GM10847 (cell line): Measurements from ENCODE around the gene MICAL3.

ENCODE experiments used
- POLR2A ChIP-seq: IDR thresholded peaks from 2 replicates; pipeline ENCODE4 v1.6.1; 2011; ENCODE audit not compliant: insufficient read length; ENCODE audit errors: extremely low read depth

Gene MICAL3

DNA sequence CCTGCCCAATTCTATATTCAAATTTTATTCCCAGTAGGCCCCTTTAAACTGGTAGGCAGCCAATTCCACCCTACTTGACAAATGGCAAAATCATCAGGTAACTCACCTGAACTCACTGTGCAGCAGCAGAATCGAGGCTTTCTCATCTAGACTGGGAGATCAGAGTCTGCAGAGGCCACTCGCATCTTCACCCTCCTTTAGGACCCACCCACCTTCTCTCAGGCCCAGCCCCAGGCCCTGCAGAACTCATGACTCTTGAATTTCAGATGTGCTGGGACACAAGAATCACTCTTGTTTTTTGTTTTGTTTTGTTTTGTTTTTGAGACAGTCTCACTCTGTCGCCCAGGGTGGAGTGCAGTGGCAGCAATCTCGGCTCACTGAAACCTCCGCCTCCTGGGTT is 38.8 kb downstream of the MICAL3 start:
- TF ChIP-seq POLR2A = no peak

- no peak for TF ChIP-seq POLR2A
Observed at GRCh38 chr22:17984114-17984513, 40.2 kb downstream of the MICAL3 start.

DNA sequence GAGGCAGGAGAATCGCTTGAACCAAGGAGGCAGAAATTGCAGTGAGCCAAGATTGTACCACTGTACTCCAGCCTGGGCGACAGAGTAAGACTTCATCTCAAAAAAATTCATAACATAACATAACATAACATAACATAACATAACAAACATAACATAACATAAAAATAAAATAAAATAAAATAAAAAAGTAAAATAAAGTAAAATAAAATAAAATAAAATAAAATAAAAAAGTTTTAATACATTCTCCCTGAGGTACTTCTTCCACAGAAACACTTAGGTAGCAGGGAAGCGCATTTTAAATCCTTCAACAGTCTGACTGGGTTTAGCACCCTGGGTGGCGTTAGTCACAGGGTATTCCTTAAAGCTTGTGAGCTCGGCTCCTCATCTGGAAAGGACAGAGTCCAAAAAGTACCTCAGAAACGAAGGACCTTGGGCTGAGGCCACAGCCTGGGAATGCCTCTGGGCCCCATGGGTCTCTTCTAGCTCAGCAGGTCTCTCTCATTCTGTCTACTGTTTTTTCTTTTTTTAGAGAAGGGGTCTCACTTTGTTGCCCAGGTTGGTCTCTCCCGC is 41.7 kb downstream of the MICAL3 start:
- no peak for TF ChIP-seq POLR2A

- TF ChIP-seq POLR2A = no peak
Observed at GRCh38 chr22:17981497-17981896, 42.9 kb downstream of the MICAL3 start.

DNA sequence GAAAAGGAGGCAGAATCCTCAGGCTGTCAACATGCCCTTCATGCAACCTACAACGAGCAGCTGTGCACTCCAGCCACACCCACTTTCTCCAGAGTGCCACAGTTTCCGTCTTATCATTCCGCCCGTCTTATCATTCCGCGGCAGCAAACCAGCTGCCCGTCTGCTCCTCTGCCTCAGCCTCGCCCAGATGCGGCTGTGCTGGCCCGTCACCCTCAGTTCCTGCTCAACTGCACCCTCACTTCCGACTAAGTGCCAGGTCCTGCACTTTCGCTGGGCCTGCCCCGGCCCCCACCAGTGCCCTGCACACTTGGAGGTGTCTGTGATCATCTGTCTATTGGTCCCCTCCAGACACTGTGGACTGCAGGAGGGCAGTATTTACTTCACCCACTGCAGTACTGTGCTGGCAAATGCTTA is 43.7 kb downstream of the MICAL3 start:
- no peak for TF ChIP-seq POLR2A

DNA sequence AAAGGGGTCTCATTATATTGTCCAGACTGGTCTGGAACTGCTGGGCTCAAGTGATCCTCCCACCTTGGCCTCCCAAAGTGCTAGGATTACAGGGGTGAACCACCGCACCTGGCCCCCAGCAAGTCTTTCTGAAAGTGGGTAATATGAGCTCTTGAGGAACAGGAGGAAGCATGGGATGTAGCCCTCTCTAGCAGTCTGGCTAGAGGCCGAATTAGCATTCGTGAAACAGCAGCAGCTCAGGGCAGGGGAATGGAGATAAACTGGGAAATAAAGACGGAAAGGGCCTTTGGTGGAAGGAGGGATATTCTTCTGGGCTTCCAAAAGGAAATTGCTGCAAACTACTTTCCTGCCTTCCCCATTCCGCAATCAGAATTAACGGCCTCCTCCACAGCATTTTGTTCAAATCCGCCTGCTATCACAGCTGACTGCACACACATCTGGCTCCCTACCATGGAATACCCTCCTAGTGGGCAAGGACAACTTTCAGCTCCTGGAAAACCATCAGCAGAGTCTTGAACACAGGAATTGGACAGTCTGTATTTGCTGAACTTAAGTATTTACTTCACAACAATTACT is 44.3 kb downstream of the MICAL3 start:
- TF ChIP-seq POLR2A = no peak

GRCh38 chr22:17978027-17978426 is 46.3 kb downstream of the MICAL3 start:
- TF ChIP-seq POLR2A = no peak

- TF ChIP-seq POLR2A = no peak
Observed at GRCh38 chr22:17977371-17977770, 47.0 kb downstream of the MICAL3 start.

GRCh38 chr22:17976121-17976520 is 48.2 kb downstream of the MICAL3 start:
- TF ChIP-seq POLR2A = no peak

DNA sequence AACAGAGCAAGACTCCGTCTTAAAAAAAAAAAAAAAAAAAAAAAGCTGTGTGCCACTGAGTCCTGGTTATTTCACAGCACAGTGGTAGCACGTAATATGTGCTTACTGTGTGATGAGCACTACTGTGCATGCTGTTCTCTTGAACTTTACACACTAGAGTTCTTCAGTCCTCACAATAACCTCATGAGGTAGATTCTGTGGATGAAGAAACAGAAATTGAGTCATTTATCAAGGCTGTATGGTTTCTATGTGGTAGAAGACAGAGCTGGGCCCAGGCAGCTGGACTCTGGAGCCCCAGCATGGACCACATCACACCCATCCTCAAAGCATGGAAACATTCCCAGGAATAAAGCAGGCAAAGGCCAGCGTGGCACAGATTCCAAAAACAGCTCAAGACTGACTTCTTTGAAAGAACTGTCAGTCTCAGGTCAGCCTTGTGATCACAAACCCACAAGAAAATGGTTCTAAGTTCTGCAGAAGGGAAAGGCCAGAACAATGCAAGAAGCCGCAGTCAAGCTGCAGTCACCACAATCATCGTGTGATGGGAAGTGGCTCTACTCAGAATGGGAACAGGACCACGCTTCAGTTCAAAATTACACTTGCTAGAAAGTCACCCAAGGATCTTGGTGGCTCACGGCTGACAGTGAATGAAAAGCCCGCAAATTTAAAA is 49.5 kb downstream of the MICAL3 start:
- TF ChIP-seq POLR2A = no peak

- no peak for TF ChIP-seq POLR2A
Observed at GRCh38 chr22:17974087-17974486, 50.3 kb downstream of the MICAL3 start.

GRCh38 chr22:17973217-17973616 is 51.1 kb downstream of the MICAL3 start:
- no peak for TF ChIP-seq POLR2A

DNA sequence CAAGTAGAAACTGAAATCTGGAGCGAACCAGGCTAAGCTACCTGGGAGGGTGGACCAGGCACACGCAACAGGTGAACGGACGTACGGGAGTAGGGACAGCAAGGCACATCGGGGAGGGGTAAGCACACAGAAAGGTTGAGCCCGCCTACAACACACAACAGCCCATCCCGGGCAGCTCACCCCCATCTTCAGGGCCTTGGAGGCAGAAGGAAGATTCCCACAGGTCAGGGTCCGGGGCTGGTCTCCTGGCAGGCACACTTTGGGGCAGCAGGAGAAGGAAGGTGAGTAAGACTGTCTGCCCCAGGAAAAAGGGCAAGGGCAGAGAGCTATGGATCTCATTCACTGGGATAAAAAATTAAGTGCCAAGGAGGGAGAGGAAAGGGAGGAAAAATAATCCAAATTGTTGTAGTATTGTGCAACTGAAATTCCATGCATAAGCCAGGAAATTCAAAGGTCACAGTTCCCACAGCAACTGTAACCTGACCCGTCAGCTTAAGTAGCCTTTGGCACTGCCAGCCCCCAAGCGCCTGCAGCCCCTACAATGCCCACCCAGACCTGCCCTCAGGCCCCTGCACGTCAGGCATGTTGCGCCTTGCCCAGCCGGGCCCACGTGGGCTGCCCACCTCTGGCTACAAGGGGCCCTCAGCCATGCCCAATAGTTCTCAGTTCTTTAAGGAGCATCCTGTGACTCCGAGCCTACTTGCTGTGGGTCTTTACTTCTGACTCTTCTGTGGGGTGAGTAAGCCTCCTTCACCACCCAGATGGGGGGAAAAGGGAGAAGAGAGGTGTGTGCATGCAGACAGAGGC is 51.8 kb downstream of the MICAL3 start:
- no peak for TF ChIP-seq POLR2A

GRCh38 chr22:17971711-17972110 is 52.6 kb downstream of the MICAL3 start:
- no peak for TF ChIP-seq POLR2A

DNA sequence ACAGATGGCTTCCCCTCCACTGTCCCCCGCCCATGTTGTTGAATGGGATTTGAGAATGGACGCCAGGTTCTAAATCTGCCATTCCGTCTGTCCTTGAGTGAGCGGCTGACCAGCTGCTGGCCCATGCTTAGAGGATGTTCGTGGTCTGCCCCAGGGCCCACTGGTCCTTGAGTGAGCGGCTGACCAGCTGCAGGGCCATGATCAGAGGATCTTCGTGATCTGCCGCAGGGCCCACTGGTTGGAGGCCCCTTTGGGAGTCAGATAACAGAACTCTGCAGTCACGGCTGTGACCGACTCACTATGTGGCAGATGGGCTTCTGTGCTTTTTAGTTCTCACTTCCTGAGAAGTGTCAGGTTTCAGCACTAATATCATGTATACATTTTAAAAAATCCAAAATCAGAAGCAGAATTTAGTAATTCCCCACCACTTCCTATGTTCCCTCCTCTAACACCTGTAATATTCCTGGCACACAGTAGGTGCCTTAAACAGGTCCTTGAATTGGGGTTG is 54.1 kb downstream of the MICAL3 start:
- no peak for TF ChIP-seq POLR2A

- TF ChIP-seq POLR2A = no peak
Observed at GRCh38 chr22:17969701-17970113, 54.7 kb downstream of the MICAL3 start.
